SK-N-DZ (cell line): ENCODE data around the gene INSRR.
A peak's percentile ranks its signal among the peaks of the same experiment; 100 is the strongest.

ENCODE experiments used
- DNase-seq: peaks from one replicate; pipeline ENCODE4 v3.0.0-alpha.2; 2015; ENCODE audit warnings: low spot score

INSRR gene

GRCh38 chr1:156875341-156875615 is 16.4 kb upstream of the INSRR start:
- no peak for DNase-seq

GRCh38 chr1:156874572-156875340 is 15.8 kb upstream of the INSRR start:
- DNase-seq: peak; percentile 44

DNA sequence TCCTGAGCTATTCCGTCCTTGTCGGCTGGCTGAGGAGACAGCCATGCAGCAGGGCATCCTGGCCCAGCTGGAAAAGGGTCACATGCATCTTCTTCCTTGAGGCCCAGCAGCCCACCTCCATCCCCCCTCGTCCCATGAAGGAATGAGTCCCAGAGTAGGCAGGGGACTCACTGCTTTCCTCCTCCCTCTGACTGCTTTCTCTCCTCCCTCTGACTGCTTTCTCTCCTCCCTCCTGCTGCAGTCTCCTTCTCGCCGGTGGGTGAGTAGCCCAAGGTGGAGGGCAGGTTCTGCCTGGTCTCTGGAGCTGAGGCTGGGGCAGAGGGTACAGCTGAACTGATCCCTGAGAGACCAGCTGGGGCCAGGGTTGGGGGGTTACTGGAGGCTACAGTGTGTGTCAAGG is 15.2 kb upstream of the INSRR start:
- DNase-seq: no peak

- DNase-seq: no peak
Observed at GRCh38 chr1:156873659-156874058, 14.7 kb upstream of the INSRR start.

- no peak for DNase-seq
Observed at GRCh38 chr1:156869455-156869854, 10.5 kb upstream of the INSRR start.

GRCh38 chr1:156868341-156868740 is 9.4 kb upstream of the INSRR start:
- no peak for DNase-seq

GRCh38 chr1:156866249-156866909 is 7.5 kb upstream of the INSRR start:
- DNase-seq: peak; percentile 48

DNA sequence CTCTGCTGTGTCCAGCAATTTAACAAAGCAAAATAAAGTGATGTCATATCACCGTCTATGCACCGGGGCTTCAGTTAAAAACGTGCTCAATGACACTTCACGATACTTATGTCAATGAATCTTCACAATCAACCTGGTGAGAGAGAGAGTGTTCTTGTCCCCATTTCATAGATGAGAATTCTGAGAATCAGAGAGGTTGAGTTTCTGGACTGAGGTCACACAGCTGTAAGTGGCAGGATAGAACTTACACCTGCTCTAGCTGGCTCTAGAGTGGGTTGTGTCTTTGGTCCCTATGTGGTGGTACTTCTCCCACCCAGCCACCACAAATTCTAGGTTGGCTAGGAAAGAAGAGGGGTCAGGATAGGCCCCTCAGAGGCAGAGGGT is 6.9 kb upstream of the INSRR start:
- no peak for DNase-seq

DNA sequence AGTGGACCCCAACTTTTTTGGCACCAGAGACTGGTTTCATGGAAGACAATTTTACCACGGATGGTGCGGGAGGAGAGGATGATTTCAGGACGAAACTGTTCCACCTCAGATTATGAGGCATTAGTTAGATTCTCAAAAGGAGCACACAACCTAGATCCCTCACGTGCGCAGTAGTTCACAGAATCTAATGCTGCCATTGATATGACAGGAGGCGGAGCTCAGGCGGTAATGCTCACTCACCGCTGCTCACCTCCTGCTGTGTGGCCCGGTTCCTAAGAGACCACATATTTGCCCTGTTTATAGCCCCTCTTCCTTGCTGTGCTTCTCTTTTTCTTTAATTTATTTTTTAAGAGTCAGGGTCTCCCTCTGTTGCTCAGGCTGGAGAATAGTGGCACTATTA is 6.3 kb upstream of the INSRR start:
- no peak for DNase-seq

- no peak for DNase-seq
Observed at GRCh38 chr1:156864796-156865195, 5.9 kb upstream of the INSRR start.

GRCh38 chr1:156863631-156864030 is 4.7 kb upstream of the INSRR start:
- DNase-seq: no peak

DNA sequence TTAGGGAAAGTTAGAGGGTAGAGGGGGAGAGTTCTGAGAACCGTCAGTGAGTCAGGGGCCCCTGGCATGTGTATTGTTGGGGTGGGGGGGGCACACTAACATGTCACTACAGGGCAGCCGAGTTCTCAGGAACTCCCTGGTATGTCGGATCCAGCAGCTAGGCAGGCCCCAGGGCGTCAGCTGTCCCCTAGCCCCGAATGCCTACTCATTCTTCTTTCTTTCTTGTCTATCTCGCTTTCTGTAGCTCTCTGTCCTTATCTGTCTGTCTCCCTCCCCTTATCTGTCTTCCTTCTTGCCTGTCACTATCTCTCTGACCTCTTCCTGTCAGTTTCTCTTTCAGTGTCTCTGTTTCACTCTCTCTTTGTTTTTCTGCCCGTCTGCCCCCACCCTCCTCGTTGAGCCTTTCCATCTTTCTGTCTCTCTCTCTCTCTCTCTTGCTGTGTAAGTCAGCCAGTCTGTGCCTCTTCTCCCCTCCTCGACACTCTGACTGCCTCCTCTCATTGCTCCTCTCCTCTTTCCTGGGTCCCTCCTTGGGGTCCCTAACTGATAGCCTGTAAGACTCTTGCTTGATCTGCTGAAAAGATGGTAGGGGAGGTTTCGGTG is 4.2 kb upstream of the INSRR start:
- DNase-seq: no peak

- no peak for DNase-seq
Observed at GRCh38 chr1:156862584-156862983, 3.7 kb upstream of the INSRR start.

DNA sequence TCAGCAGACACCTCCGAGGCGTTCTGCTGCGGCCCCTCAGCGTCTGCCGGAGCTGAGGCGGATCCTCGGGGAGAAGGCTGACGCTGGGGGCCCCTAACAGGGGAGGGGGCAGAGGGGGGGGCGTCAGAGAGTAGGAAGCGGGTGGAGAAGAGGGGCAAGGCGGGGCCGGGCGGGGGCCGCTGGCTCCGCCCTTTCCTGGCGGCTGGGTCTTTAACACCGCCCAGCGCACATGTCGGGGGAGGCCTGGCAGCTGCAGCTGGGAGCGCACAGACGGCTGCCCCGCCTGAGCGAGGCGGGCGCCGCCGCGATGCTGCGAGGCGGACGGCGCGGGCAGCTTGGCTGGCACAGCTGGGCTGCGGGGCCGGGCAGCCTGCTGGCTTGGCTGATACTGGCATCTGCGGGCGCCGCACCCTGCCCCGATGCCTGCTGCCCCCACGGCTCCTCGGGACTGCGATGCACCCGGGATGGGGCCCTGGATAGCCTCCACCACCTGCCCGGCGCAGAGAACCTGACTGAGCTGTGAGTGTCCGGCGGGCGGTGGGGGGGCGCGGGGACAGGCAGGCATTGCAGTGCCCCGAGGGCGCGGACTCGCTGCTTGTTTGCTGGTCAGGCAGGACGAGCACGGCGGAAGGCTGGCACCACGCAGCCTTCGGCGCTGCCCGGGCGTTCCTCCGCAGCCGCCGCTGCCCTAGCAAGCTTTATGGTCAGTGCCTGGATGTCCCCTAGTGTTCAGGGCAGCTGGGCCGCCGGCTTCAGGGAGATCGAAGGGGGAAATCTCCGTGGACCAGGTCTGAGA is 1.9 kb upstream of the INSRR start, which contains the start of gene NTRK1:
Gene NTRK1 (plus strand): TSS at position 238 of the 796 bp plus-strand sequence. CDS start 70 bp downstream, at position 308.
- DNase-seq: peak; percentile 84

GRCh38 chr1:156860113-156860627 is 1.3 kb upstream of the INSRR start:
- DNase-seq: peak; percentile 87

GRCh38 chr1:156859523-156860112 is 701 bp upstream of the INSRR start:
- peak; percentile 67 for DNase-seq

DNA sequence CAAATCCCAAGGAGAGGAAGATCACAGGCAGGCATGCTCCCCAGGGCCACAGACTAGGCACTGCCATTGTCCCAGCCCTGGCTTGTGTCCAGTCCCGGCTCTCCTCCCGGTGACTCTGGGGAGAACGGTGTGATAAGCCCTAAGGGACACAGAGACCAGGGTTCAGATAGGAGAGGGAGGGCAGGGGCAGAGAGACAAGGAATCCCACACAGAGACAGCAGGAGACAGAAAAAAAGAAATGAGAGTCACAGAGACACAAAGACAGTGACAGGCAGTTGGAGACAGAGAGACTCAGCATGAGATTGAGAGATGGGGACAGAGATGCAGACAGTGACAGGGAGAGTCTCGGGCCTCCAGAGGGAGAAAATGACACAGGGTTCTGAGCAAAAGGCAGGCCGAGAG is 361 bp downstream of the INSRR start:
- peak; percentile 62 for DNase-seq

GRCh38 chr1:156857532-156857931 is 1.4 kb downstream of the INSRR start:
- no peak for DNase-seq

DNA sequence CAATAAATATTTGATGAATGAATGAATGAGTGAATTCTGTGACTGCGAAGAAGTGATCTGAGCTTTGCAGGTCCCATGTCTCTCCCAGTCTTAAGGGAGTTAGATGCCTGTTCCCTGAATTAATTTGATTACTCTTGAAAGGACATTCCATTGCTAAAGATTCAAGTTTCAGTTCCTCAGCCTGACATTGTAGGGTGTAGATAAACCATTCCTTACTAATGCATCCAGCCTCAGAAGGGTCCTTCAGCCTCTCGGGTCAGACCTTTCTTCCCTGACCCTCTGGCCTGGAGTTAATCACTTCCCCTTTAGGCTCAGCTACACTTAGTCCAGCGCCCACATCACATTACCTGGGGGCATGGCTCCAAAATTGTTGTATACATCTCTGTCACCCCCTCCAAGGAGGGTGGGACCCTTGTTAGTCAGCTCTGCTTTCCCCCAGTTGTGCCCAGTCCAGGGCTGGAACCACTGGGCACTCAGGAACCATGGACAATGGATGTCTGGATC is 2.6 kb downstream of the INSRR start:
- no peak for DNase-seq

DNA sequence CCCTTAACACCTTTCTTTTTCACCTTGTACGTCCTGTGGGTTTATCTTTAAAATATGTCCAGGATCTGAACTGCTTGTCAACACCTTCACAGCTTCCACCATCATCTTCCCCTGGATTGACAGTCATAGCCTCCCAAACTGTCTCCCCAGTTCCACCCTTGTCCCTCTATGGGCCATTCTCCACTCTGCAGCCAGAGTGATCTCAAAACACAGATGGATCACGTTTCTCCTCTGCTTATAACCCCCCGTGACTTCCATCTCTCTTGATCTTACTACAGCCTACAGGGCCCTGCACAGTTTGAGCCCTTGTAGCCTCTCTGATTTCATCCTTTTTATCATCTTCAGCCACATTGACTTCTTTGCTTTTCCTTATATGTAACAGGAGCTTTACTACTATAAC is 4.3 kb downstream of the INSRR start:
- no peak for DNase-seq

DNA sequence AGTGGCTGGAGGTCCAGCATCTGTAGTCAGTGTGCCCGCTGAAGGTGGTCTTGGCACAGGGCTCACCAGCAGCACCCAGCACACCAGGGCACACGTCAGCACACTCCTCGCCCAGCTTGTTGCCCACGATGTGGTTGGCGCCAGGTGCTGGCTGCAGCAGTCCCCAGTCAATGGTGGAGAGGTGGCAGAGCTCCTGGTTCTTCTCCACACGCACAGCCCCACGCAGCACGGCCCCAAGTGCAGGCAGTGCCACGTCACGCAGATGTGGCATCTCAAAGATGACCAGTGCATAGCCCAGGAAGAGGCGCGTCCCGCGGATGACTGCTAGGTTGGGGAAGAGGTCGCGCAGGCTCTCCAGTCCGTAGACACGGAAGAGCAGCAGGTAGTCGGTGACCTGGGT is 5.2 kb downstream of the INSRR start:
- DNase-seq: no peak
